Measurements from ENCODE around the gene SPIB.
A peak's percentile ranks its signal among the peaks of the same experiment; 100 is the strongest.

Gene SPIB

GRCh38 chr19:50419022-50419579 lies 363 bp downstream of the SPIB start:
- no peak for DNase-seq (ENCODE audit: low spot score)

DNA sequence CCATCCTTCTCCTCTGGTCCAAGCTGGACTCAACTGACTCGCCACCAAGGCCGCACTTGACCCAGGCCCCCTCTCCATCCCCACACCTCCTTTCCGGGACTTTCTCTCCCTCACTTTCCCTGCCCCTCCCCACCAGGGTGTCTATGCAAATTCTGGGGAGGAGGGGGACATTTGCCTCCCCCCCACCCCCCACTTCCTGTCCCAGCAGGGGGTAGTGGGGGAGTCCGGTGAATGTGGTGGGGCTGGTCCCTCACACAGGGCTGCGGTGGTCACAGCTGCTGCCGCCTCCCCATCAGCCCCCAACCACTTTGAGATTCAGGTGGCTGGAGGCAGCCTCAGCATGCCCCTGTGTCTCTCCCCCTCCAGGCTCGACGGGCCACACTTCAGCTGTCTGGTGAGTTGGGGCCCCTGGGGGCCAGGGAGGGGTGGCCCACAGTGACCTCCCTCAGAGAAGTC lies 870 bp downstream of the SPIB start:
- DNase-seq (ENCODE audit: low spot score) = peak; percentile 63

GRCh38 chr19:50420127-50420526 lies 1.4 kb downstream of the SPIB start:
- no peak for DNase-seq (ENCODE audit: low spot score)

- DNase-seq (ENCODE audit: low spot score) = no peak
Measured at GRCh38 chr19:50420808-50421207, 2.1 kb downstream of the SPIB start.

- DNase-seq (ENCODE audit: low spot score) = no peak
Measured at GRCh38 chr19:50422397-50423278, 3.9 kb downstream of the SPIB start.

- DNase-seq (ENCODE audit: low spot score) = no peak
Measured at GRCh38 chr19:50423279-50424113, 4.8 kb downstream of the SPIB start.

DNA sequence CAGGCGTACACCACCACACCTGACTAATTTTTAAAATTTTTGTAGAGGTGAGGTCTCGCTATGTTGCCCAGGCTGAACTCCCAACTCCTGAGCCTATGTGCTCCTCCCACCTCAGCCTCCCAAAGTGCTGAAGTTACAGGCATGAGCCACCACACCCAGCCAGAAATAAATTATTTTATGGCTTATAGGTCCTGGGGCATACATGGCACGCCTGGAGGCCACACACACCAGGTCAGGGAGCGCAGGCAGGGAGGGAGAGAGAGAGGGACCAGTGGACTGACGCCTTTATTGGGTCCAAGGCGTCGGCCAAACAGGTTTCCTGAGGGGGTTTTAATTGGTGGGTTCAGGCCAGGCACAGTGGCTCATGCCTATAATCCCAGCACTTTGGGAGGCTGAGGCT lies 6.8 kb downstream of the SPIB start:
- DNase-seq (ENCODE audit: low spot score) = no peak

DNA sequence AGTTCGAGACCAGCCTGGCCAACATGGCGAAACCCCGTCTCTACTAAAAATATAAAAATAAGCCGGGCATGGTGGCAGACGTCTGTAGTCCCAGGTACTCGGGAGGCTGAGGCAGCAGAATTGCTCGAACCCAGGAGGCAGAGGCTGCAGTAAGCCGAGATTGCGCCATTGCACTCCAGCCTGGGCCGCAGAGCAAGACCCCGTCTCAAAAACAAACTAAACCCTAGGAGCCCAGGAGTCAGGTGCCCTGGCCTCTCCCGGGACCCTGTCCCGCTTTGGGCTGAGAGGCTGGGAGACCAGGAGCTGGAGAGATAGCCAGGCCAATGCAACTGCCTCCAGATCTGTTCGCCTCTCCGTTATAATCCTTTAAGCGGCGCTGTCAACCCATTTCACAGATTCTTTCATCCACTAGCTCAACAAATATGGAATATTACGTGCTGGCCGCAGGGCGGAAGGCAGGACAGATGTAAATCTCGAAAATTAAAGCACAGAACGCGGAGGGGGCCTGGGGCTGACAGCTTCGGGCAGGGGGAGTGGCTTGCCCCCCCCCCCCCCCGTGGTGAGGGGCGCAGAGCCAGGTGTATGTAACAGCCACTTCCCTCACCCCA lies 8.7 kb downstream of the SPIB start:
- no peak for DNase-seq (ENCODE audit: low spot score)

GRCh38 chr19:50427997-50428425 lies 9.3 kb downstream of the SPIB start:
- peak; percentile 61 for DNase-seq (ENCODE audit: low spot score)

- no peak for DNase-seq (ENCODE audit: low spot score)
Measured at GRCh38 chr19:50428772-50429463, 10.2 kb downstream of the SPIB start.

DNA sequence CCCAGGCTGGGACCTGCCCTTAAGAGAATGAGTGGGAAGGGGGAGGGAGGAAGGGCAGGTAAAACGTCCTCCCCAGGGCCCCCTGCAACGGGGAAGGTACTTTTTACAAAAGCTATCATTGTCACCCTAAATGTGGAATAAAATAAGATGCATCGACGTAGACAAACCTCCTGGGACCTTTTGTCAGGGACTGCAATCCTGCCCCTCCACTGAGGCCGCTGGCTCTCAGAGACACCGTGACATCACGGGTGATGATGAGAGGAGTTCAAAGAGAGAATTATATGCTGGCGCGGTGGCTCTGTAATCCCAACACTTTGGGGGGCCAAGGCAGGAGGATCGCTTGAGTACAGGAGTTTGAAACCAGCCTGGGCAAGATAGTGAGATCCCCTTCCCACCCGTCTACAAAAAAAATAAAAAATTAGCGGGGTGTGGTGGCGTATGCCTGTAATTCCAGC lies 12.2 kb downstream of the SPIB start:
- peak; percentile 54 for DNase-seq (ENCODE audit: low spot score)

GRCh38 chr19:50431343-50432220 lies 12.8 kb downstream of the SPIB start:
- peak; percentile 84 for DNase-seq (ENCODE audit: low spot score)

DNA sequence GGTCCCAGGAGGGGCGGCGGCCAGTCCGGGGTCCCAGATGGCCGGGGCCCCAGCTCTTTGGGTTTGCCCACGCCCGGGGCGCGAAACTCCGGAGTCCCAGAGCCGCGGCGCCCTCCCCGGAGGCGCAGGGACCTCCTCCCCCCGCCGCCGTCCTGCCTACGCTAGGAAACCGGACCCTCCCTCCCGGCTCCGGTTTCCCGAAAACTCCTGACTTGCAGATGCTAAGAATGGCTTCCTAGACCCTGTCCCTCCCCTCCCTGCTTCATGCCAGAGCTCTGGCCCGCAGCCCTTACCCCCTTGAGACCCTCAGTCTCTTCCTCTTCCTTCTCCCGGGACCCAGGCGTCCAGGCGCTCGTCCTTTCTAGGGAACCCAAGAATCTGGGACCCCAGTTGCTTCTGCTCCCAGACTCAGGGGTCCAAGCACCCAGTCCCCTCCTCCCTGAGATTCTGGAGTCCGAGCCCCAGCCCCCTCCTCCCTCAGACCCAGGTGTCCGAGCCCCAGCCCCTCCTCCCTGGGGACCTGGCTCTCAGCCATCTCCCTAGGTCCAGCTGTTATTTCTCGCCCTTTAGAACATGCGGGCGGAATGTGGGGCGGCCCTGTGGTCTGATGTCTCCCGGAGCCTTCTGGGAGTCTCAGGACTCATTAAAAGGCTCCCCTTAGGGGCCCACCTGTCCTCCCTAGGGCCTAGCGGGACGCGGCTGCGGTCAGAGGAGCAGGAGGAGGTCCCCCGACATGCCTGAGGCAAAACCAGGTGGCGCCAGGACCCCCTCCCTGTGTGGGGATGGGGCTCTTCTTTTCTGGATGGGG lies 13.7 kb downstream of the SPIB start, which contains the start of gene MYBPC2:
MYBPC2 (plus strand) TSS at position 672 of the 808 bp plus-strand sequence; CDS start at position 734, 62 bp downstream.
- no peak for DNase-seq (ENCODE audit: low spot score)

DNA sequence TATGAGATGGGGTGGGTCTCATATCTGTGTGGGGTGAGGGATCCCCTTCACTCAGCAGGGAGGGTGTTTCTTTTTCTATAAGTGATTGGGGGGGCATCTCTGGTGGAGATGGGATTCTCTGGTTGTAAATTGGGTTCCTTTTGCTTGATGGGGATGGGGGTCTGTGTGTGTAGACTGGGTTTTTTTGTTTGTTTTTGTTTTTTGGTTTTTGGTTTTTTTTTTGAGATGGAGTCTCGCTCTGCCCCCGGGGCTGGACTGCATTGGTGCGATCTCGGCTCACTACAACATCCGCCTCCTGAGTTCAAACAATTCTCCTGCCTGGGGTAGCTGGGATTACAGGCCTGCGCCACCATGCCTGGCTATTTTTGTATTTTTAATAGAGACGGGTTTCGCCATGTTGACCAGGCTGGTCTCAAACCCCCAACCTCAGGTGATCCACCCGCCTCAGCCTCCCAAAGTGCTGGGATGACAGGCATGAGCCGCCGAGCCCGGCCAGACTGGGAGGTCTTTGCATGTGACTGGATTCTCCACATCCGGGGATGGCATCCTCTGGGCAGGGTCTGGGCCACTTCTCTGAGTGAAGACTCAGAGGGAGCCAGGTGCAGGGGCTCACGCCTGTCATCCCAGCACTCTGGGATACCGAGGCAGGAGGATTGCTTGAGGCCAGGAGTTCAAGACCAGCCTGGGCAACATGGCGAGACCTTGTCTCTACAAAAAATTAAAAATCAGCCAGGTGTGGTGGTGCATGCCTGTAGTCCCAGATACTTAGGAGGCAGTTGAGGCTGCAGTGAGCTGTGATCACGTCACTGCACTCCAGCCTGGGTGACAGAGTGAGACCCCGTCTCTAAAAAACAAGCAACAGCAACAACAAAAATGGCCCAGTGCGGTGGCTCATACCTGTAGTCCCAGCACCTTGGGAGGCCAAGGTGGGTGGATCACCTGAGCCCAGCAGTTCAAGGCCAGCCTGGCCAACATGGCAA lies 14.8 kb downstream of the SPIB start:
- no peak for DNase-seq (ENCODE audit: low spot score)

DNA sequence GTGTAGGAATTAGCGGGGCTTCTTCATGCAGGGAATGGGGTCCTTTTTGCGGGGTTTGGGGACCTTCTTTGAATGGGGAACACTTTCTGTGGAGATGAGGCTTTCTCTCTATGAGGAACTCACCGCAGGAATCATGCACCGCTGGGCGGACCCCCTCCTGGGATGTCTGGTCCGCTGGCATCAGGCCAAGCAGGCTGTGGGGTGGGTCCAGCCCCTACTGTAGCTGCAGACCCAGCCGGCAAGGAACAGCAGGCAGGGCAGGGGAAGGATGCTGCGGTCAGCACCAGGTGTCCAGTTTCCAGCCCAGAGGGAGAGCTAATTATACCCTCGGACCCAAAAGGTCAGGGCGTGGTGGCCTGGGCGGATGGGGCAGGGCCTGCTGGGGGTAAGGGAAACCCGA lies 15.8 kb downstream of the SPIB start:
- DNase-seq (ENCODE audit: low spot score) = peak; percentile 54

- DNase-seq (ENCODE audit: low spot score) = no peak
Measured at GRCh38 chr19:50435221-50435620, 16.5 kb downstream of the SPIB start.

DNA sequence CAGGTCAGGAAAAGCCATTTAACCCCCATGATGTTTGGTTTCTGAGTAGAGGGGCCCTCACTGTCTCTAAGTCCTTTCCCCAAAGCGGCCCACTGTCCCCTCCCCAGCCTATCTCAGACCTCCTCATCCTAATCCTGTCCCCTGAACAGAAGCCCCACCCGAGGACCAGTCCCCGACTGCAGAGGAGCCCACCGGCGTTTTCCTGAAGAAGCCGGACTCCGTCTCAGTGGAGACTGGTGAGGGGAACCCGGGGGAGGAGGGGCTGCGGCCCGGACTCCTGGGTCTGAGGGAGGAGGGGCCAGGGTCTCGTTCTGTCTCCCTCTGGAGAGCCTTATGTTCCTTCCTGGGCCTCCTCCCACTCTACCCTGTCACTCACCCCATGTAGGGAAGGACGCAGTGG lies 16.9 kb downstream of the SPIB start:
- no peak for DNase-seq (ENCODE audit: low spot score)

- no peak for DNase-seq (ENCODE audit: low spot score)
Measured at GRCh38 chr19:50437862-50438449, 19.2 kb downstream of the SPIB start.
